Neural progenitor cell (in vitro differentiated cells): ENCODE measurements around the gene TNFRSF11A.

ENCODE experiments used
- CTCF ChIP-seq: fragments of 200-600 bp; sonication (generic); IDR thresholded peaks from 2 replicates; pipeline ENCODE4 v1.5.1; 2017; ENCODE audit warnings: antibody characterized with exemption, mild to moderate bottlenecking
- EZH2 ChIP-seq: fragments of 200-600 bp; sonication (generic); IDR thresholded peaks from 2 replicates; pipeline ENCODE4 v1.6.1; 2017; ENCODE audit warnings: antibody characterized with exemption, mild to moderate bottlenecking, moderate library complexity
- EZH2phosphoT487 ChIP-seq: fragments of 200-600 bp; sonication (generic); IDR thresholded peaks from 2 replicates; pipeline ENCODE4 v1.6.1; 2017; ENCODE audit warnings: antibody characterized with exemption

- TF ChIP-seq CTCF = no peak
- no peak for TF ChIP-seq EZH2phosphoT487
- no peak for TF ChIP-seq EZH2
Observed at GRCh38 chr18:62284637-62285036, 40.5 kb upstream of the TNFRSF11A start.
